Body of pancreas (tissue), 4 donors: ENCODE measurements around the gene ZNF107.

ENCODE experiments used
- POLR2A ChIP-seq, 3 donors: fragments of 450-650 bp; IDR thresholded peaks; one replicate each; pipeline ENCODE4 v1.6.1; 2016; ENCODE audit warnings: antibody characterized with exemption in 3 of 3, mild to moderate bottlenecking in 2 of 3
- TF ChIP-seq, protein P1 (sequence below), 7 experiments: fragments of 450-650 bp in 4 of 7; fragments of 200-600 bp in 3 of 7; sonication (generic) in 3 of 7; IDR thresholded peaks; one replicate each; pipeline ENCODE4 v1.5.1; 2016 to 2019; ENCODE audit warnings: antibody characterized with exemption in 7 of 7

DNA sequence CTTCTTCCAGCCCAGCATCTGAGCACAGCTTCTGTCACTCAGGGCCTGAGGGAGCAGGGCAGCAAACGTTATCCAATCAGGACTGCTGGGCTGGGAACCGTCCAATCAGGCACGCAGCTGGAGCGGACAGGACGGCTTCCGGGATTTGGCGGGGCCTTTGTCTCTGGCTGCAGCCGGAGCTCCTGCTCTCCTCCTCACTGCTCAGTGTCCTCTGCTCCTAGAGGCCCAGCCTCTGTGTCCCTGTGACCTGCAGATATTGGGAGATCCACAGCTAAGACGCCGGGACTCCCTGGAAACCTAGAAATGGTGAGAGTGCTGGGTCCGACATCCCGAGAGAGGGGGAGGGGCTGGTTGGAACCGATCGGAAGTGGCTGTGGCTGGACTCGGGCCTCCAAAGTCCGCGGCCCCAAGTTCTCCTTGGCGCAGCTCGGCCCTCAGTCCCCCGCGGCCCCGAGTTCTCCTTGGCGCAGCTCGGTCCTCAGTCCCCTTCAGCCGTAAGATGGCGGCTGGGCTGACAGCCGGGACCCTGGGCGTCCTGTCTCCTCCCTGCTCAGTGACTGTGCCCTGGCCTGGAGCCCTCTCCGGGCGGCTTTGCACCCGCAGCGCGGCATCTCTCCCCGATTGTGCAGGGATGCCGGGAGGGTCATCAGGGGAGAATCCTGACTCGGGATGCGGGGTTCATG is at the start of gene ZNF107:
- TF ChIP-seq POLR2A (IDR thresholded peaks at IDR 0.05), result peak; percentile 11 to 67 (median 52)
- TF ChIP-seq, protein P1, sequence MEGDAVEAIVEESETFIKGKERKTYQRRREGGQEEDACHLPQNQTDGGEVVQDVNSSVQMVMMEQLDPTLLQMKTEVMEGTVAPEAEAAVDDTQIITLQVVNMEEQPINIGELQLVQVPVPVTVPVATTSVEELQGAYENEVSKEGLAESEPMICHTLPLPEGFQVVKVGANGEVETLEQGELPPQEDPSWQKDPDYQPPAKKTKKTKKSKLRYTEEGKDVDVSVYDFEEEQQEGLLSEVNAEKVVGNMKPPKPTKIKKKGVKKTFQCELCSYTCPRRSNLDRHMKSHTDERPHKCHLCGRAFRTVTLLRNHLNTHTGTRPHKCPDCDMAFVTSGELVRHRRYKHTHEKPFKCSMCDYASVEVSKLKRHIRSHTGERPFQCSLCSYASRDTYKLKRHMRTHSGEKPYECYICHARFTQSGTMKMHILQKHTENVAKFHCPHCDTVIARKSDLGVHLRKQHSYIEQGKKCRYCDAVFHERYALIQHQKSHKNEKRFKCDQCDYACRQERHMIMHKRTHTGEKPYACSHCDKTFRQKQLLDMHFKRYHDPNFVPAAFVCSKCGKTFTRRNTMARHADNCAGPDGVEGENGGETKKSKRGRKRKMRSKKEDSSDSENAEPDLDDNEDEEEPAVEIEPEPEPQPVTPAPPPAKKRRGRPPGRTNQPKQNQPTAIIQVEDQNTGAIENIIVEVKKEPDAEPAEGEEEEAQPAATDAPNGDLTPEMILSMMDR (IDR thresholded peaks at IDR 0.05), result no peak
